CD4-positive, alpha-beta T cell treated with Interleukin-2 at 100 ng/mL for 4 hours (primary cell): ENCODE data around the gene CDC42BPG.
A peak's percentile ranks its signal among the peaks of the same experiment; 100 is the strongest.
"Not testable (repeated sequence)": the region's sequence is repeated elsewhere in the genome, so short reads cannot be mapped to it uniquely, and the experiment has no call there.

ENCODE experiments used
- DNase-seq: peaks from one replicate; pipeline ENCODE4 v3.0.0-alpha.2; 2020; ENCODE audit warnings: low spot score

The CDC42BPG gene

DNA sequence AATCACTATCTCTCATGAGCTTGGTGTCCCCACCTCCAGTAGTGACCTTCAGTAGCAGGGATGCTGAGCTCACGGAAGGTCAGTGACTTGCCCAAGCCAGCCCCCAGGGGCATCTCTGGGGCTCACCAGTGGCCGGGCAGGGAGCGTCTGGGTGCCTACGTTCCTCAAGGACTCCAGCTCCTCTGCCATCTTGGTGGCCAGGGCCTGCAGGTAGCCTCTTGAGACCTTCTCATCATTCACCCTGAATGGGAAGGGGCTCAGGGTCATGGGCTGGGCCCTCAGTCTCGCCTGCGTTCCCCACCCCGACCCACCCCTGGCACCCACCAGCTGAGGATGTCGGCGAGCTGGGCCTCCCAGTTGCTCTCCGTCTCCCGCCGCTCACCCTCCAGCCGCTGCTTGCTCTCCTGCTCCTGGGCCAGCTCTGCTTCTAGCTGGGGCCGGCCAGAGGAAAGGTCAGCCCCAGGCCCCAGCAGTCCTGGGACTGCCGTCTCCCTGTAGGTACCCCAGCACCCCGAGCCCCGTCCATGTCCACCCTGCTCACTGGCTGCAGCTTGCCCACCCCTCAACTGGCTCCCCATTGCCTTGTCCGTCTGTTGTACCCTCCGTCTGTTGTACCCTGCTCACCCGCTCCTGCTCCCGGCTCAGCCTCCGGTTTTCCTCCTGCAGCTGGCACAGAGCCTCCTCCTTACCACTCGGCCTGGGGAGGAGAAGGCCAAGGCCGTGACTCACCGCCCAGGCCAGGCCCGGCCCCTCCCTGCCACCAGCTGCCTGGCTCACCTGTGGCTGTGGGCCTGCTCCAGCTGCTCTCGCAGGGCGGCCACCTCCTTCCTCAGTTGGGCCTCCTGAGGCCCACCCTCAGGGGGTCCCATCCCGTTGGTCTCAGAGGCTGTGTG is 9.5 kb downstream of the CDC42BPG start:
- no peak for DNase-seq

DNA sequence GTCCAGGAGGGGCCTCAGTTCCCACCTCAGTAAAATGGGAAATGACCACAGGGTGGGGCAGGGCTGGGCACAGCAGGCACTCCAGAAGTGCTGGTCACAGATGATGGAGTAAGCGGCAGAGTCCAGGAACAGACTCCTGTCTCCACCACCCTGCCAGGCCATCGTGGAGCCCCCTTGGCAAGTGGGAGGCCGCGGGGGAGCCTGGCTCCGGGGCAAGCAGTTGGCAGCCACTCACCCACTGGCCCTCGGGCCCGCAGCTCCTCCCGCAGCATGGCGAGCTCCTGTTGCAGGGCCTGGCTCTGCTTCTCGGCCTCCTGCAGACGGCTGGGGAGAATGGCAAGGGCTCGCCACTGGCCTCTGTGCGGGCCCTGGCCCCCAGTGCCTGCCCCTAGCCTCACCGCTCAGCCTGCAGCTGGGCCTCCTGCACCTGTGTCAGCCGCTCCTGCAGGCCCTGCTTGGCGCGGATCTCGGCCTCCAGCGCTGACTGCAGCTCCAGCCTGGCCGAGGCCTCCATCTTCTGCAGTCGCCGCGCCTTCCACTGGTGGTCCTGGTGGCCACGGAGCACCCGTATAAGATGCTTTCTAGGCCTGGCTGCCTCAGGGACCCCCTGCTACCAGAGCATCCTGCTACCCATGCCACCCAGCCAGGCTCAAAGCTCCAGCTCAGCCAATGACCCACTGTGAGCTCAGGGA is 10.3 kb downstream of the CDC42BPG start:
- no peak for DNase-seq

DNA sequence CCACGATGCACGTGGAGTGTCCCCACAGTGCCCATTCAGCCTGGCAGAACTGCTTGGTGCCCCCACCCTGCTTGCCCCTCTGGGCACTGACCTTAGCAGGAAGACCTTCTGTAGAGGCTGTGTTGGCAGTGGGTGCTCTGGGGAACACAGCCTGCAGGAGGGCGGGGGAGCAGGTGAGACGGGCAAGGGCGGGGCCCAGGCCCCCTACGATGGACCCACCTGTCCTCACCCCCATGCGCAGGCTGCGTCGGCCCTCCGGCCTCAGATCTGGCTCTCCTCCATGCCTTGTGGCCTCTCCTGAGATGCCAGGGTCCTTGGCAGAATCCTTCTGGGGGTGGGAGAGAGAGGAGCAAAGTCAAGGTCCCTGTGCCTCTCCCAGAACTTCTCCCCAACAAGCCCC is 10.9 kb downstream of the CDC42BPG start:
- DNase-seq: no peak

DNA sequence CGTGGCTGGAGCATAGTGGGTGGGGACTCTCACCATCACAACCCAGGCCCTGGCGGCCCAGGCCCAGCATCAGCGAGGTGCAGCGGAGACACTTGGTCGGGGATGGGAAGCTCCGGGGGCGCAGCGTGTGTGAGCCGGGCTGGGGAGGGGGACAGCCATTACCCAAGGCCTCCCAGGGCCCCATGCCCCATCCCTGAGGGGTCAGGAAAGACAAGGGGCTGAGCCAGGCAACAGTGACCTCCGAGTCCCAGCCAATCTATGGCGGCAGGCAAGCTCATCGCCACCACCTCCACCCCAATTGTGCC is 11.3 kb downstream of the CDC42BPG start:
- no peak for DNase-seq

DNA sequence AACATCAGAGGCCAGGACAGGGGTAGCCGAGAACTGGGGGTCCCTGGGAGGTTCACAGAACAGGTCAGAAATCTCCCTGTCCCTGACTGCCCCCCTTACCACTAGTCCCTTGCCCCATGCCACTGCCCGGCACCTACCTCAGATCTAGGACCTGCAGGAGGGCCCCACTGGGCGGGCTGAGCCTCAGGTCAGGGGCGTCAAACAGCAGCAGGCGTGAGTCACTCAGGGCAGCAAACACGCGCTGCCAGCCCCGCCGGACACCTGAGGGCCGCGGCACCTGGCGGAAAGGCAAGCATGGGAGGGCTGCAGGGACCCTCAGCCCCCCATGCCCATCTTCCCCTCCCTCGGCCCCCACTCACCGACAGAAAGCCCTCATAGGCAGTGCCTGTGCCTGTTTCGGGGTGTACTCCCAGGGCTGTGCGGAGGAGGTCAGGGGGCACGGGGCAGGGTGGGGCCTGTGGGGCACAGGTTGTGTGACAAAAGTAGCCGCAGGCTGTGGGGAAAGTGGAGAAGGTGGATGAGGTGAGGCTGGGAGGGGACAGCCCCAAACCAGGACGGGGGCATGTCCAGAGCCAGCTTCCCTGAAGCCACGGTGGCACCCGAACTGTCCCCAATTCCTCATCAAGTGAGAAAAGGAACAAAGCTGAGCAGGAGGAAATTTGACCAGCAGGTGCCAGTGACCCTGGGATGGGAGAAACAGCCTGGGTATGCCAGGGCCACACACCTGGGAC is 11.8 kb downstream of the CDC42BPG start:
- no peak for DNase-seq

DNA sequence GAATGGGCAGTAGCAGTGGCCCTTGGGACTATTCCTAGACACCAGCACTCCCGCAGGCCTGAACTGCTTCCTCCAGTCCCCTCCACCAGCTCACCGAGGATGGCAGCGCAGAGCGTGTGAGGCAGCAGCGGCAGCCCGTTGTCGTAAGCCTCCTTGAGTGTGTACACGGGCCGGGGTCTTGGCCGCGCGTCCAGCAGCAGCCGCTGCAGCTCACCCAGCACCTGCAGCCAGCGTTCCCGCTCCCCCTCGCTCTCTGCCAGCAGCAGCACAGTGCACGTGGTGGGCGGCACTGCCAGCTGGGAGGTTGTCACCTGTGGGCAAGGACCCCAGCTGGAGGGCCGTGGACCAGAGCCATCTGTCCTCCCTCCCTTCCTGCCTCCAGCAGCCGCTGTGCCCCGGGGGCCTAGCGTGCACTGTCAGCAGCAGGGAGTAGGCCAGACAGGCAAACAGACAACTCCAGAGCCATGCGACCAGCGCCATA is 13.0 kb downstream of the CDC42BPG start:
- DNase-seq: no peak

DNA sequence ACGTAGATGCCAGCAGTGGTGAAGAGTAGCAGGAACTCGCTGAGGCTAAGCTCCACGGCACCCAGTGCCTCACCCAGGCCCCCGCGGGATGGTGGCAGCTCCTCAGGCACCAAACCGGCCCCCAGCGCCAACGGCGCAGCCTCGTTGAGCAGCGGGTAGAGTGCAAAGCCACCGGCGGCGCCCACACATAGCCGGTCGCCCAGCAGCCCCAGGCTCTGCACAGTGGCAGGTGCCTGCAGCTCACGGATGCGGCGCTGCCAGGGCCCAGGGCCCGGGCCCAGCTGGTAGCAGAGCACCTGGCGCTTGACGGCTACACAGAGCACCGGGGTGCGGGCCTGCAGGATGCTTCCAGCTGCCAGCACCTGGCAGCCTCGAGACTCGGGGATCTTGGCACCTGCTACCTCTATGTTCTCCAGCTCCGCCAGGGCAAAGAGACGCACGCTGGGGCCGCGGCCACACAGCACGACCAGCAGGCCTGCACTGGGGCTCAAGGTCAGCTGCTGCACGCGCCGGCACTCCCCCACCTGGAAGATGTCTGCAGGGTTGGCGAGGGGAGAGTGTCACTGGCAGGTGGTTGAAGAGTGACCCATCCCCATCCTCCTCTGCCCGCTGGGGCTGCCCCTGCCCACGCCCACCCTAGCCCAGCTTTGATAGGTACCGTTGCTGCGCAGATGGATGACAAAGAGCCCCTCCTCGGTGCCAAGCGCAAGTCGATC is 14.8 kb downstream of the CDC42BPG start:
- DNase-seq: no peak

DNA sequence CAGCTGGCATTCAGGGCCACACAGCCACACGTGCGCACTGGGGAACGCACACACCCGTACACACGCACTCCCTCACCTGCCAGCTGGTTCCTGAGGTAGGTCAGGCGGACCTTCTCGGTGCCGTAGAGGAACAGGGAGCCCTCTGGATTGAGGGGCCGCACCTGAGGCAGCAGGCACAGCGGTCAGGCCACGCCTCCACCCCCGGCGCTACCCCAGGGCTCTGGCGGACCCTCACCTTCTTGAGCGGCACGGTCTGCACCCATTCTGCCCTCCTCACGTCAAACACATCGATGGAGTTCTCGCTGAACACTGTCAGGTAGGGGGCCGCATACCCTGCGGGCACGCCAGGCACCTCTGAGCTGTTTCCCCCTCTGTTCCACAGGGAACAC is 17.0 kb downstream of the CDC42BPG start:
- DNase-seq: no peak

DNA sequence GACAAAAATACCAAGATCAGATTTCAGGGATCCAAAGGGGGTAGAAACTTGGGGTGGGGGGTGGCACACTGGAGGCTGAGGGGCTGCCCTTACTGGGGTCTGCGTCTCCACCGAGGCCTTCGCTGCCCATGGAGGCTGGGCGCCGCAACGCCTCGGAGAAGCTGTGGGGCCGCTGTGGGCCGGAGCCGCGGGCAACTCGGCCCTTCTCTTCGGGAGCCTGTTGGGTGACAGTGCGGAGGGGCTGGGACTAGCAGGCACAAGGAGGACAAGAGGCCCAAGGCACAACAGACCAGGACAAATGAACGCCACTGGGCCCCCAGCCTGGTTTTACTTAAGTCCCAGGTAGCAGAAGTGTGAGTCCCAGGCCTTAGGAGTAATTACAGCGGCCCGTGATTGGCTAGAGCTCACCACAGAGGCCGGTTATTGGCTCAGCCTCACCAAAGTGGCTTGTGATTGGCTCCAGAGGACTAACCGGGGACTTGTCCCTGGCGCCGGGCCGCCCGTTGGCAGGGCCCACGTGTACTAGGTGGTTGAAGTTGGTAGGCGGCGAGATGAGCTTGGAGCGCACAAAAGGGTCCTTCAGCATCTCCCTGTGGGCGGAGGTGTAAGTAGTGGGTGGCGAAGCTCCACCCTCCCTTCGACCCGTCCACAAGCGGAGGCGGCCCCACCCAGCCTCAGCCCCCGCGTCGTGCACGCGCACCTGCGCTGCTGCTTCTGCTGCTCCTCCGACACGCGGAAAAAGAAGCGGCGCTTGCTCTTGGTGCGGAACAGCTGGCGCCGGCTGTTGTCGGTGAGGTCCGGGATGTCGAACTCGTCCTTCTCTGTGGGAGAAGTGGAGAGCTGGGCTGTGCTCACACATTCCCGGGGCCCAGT is 17.6 kb downstream of the CDC42BPG start:
- DNase-seq: no peak

DNA sequence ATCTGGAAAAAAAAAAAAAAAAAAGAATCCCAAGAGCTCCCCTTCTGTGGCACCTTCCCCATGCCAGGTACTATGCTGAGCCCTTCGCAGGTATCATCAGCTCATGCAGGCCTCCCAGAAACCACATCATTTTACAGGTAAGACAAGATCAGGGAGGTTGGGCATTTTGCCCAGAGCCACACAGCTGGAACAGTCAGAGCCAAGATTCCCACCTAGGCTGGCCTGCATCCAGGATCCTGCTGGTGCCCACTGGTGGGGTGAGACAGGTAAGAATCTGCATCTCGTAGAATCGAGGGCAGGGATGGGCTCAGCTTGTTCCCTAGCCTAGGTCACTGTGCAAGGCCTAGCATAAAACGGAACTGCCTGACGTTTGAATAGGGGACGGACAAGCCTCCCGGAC is 18.4 kb downstream of the CDC42BPG start:
- no peak for DNase-seq

DNA sequence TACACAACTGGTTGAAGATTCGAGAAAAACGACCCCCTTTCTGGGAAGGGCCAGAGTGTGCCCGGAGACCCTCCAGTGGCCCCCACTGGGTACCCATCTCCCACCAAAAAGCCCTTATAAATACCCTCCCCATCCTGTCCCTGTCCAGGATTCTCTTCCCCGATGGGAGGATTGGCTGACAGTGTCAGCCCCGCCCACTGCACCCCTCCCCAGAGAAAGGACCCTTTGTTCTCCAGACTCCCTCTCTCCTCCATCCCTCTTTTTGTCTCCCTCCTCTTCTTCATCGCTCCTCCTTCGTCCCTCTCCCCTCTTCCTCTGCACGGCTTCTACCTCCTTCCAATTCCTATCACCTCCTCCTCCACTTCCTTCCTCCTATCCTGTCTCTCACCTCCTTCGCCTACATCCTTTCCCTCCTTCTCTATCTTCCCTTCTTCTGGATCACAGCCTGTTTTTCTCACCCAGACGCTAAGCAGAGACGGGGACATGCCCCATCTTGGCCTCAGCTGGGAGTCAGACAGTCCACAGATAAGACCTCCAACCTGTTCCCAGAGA is 20.8 kb downstream of the CDC42BPG start:
- DNase-seq: no peak

DNA sequence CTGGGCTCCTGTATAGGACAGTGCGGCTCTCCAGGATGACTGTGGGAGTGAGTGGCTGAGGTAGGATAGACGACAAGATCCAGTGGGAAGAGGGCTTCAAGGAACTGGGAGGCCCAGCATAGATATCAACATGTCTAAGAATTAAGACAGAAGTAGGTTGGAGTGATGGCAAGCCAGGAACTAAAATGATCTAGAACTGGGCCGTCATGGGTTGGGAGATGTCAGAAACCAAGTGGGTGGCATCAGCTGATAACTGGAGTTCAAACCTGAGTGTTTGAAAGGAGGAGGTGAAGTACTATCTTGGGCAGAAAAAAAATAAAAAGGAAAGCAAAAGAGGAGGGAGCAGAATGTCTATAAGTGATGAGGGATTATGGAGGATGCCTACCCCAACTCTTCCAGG is 27.0 kb downstream of the CDC42BPG start:
- no peak for DNase-seq

DNA sequence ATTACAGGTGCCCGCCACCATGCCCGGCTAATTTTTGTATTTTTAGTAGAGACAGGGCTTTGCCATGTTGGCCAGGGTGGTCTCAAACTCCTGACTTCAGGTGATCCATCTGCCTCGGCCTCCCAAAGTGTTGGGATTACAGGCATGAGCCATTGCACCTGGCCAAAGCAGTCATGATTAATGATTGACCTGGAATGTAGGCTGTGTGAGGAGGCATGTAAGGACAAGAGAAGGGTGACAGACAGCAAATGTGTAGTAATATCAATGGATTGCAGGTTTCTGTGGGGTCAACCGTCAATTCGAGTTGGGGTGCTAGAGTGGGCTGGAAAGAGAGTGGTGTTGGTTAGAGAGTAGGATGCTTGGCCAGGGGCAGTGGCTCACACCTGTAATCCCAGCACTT is 29.0 kb downstream of the CDC42BPG start:
- DNase-seq: not testable (repeated sequence)

DNA sequence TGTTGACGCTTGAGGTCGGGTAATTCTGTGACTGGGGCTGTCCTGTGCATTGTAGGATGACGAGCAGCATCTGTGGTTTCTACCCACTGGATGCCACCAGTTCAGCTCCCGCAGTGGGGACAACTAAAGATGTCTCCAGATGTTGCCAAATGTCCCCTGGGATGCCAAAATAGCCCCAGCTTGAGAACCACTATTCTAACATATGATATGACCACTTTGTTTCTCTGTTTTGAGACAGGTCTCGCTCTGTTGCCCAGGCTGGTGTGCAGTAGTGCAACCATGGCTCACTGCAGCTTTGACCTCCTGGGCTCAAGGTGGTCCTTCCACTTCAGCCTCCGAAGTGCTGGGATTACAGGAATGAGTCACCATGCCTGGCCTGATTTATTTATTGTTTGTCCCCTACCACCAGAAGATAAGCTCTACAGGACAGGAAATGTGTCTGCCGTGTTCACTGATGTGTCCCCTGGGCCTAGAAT is 29.7 kb downstream of the CDC42BPG start:
- DNase-seq: no peak

DNA sequence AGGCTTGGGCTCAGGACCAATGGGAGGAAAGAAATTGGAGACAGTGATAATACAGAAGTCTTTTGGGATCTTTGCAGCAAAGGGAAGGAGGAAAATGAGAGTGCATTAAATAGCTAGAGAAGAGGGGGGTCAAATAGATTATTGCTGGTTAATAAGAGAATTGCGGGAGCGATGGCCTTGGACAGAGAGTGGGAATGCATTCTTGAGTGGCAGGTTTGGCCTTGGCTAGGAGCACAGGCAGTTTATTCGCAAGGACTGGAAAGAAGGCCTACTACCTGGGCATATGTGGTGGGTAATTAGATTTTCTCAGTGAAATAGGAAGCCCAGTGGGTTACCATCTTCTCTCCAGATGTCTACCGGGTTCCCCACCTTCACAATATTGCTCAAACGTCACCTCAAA is 30.6 kb downstream of the CDC42BPG start:
- DNase-seq: no peak

DNA sequence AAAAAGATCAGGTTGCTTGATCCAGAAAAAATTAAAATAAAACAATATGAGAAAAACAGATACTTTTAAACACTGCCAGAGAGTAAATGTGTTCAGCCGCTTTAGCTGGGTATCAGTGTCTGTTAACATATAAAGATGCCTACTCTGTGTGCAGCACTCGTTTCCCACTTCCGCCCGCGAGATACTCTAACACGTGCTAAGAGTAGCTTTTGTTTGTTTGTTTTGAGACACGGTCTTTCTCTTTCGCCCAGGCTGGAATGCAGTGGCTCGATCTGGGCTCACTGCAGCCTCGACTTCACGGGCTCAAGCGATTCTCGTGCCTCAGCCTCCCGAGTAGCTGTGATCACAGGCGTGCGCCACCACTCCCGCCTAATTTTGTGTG is 33.6 kb downstream of the CDC42BPG start:
- DNase-seq: peak; percentile 32

DNA sequence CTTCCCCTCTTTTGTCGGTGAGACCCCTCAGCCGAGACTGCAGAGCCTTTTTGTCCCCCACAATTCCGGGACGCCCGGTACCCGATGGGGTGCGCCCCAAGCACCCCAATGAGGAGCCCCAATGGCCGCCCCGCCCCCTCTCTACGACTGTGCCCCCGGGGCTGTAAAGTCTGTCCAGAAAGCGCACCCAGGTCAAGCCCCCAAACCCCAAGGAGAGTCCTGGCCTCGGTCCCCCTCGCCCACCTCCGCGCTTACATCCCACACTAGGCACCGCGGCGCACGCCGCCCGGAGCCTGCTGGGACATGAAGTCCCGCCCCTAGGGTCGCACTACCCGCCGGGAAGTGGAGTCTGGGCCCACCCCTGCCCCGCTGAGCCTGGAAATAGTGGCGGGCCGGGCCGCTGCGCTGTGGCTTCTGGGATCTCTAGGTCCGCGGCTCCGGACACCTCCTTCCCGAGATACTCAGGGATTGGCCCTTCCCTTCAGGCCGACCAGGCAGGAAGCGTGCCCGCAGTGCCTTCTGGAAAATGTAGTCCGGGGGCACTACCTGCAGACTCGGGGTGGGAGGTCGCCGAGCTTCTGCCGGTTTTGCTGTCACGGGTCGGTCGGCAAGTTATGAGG is 34.1 kb downstream of the CDC42BPG start, which contains the start of gene MEN1:
MEN1 (minus strand) TSS at position 281 of the 620 bp plus-strand sequence. CDS start 442 bp downstream, outside the sequence.
- DNase-seq: peak; percentile 77

DNA sequence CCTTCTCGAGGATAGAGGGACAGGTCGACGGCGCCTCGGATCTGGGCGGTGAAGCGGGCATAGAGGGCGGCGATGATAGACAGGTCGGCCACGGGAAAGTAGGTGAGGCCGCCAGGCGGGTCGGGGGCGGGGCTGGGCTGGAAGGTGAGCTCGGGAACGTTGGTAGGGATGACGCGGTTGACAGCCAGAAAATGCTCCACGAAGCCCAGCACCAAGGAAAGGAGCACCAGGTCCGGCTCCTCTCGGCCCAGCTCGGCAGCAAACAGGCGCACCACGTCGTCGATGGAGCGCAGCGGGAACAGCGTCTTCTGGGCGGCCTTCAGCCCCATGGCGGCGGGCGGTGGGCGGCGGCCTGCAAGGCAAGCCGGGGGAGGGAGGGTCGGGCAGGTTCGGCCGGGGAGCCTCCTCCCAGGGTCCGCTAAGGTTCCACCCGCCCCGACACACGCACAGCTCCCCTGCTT is 34.6 kb downstream of the CDC42BPG start:
- DNase-seq: no peak

DNA sequence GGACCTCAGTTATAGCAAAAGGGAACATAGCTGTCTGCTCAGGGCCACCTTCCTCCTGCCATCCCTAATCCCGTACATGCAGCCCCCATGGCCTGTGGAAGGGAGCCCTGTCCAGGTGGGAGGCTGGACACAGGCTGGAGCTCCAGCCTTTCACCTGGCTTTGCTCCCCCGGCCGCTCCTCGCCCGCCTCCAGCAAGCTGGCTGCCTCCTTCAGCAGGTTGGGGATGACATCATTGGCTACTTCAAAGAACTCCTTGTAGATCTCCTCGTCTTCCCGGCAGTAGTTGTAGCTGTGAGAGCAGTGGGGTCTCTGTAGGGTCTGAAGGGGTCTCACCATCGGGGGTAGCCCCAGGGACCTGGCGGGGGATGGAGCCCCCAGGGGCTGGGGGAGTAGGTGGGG is 39.0 kb downstream of the CDC42BPG start:
- no peak for DNase-seq
